GM10847 (cell line): ENCODE results near the gene GNA15.

Experiments
- POLR2A ChIP-seq: IDR thresholded peaks from 2 replicates; pipeline ENCODE4 v1.6.1; 2011; ENCODE audit not compliant: insufficient read length; ENCODE audit errors: extremely low read depth

GNA15 gene

DNA sequence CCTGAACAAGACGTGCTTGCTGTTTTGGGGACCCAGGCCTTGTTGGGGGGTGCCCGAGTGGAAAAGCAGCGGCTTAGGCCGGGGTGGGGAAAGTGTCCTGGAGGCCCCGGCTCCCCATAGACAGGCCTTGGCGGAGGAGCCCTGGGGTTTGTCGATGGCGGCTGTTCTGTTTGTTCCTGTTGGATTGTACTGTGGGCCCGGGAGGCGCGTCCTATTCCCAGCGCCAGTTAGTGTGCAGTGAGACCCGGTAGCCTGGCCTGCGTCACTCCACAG lies 61.0 kb downstream of the GNA15 start:
- TF ChIP-seq POLR2A = no peak

GRCh38 chr19:3198901-3199700 lies 63.3 kb downstream of the GNA15 start:
- no peak for TF ChIP-seq POLR2A

- TF ChIP-seq POLR2A = no peak
Observed at GRCh38 chr19:3201072-3201700, 65.4 kb downstream of the GNA15 start.

DNA sequence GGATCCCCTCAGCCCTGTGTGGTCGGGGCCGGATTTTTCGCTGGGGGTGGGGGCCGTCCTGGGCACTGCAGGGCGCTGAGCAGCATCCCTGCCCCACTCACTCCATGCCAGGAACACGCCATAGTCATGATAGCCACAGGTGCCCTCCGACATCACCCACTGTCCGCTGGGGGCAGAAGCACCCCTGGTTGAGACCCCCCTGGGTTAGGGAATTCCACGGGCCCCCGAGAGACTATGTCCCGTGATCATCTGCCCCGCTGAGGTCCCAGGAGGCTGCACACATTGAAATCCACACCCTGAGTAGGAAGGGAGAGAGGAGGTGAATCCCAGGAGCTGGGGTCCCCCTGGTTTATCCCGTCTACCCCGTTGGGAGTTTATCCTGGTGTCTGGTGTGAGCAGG lies 66.1 kb downstream of the GNA15 start:
- TF ChIP-seq POLR2A = no peak

DNA sequence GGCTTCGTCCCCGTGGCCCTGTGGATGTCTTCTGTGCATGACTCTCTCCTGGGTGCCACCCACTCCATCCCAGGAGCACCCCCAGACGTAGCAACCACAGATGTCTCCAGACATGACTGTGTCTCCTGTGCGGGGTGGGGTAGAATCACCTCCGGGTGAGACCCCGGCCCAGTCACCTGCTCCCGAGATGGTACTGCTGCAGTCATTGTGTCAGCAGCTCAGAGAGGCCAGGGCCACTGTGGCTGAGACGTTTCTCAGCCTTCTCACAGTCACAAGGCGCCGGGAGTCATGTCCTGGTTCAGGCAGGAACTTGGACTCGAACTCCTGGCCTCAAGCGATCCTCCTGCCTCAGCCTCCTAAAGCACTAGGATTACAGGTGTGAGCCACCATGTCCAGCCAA lies 66.5 kb downstream of the GNA15 start:
- TF ChIP-seq POLR2A = no peak

GRCh38 chr19:3203805-3204645 lies 68.2 kb downstream of the GNA15 start:
- TF ChIP-seq POLR2A = no peak

GRCh38 chr19:3204646-3205275 lies 68.9 kb downstream of the GNA15 start:
- TF ChIP-seq POLR2A = no peak

DNA sequence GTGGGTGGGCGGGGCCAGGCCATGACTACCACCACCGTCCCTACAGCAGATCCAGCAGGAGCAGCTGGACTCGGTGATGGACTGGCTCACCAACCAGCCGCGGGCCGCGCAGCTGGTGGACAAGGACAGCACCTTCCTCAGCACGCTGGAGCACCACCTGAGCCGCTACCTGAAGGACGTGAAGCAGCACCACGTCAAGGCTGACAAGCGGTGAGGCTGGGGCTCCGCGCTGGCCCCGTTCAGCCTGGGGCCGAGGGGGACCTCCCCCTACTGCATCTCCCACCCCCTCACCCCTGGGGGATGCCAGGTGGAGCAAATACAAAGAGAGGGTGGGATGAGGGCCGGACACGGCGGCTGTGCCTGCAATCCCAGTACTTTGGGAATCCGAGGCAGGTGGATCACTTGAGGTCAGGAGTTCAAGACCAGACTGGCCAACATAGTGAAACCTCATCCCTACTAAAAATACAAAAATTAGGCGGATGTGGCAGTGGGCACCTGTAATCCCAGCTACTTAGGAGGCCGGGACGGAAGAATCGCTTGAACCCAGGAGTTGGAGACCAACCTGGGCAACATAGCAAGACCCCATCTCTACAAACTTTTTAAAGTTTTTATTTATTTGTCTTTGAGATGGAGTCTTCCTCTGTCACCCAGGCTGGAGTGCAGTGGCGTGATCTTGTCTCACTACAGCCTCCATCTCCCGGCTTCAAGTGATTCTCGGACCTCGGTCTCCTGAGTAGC lies 70.6 kb downstream of the GNA15 start:
- no peak for TF ChIP-seq POLR2A

DNA sequence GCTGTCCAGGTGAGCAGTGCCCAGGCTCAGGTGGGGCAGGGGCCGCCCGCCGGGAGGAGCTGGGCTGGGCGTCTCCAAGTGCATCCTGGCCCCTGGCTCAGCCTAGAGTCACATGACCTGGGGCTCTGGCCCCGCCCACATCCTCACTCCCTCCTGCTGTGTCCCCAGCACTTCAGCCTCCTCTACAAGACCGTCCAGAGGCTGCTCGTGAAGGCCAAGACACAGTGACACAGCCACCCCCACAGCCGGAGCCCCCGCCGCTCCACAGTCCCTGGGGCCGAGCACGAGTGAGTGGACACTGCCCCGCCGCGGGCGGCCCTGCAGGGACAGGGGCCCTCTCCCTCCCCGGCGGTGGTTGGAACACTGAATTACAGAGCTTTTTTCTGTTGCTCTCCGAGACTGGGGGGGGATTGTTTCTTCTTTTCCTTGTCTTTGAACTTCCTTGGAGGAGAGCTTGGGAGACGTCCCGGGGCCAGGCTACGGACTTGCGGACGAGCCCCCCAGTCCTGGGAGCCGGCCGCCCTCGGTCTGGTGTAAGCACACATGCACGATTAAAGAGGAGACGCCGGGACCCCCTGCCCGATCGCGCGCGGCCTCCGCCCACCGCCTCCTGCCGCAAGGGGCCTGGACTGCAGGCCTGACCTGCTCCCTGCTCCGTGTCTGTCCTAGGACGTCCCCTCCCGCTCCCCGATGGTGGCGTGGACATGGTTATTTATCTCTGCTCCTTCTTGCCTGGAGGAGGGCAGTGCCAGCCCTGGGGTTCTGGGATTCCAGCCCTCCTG lies 71.8 kb downstream of the GNA15 start:
- no peak for TF ChIP-seq POLR2A

- no peak for TF ChIP-seq POLR2A
Observed at GRCh38 chr19:3208317-3209207, 72.7 kb downstream of the GNA15 start.

DNA sequence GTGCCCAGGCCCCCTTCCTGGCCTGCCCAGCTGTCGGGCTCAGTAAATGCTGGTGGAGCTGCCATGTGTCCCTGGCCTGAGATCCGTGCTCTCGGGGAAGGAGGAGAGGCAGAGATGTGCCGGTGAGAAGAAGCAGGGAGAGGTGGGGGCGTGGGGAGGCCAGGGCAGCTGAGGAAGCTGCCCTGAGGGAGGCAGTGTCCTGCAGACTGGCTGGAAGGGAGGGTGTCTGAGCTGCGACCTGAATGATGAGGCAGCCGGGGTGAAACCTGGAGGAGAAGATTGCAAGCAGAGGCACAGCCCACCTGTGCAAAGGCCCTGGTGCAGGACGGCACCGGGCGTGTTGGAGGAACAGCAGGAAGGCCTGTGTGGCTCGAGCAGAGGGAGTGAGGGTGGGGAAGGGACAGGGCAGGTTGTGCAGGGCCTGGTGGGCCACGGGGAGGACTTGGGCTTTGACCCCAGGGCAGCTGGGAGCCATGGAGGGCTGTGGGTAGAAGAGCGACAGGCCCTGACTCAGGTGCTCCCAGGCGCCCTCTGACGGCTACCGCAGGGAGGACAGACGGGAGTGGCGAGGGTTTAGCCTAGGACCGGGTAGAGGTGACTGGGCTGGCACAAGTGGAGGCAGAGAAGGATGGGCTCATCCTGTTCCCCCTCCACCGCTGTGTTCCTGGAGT lies 74.6 kb downstream of the GNA15 start:
- no peak for TF ChIP-seq POLR2A

GRCh38 chr19:3211191-3211590 lies 75.4 kb downstream of the GNA15 start:
- no peak for TF ChIP-seq POLR2A

DNA sequence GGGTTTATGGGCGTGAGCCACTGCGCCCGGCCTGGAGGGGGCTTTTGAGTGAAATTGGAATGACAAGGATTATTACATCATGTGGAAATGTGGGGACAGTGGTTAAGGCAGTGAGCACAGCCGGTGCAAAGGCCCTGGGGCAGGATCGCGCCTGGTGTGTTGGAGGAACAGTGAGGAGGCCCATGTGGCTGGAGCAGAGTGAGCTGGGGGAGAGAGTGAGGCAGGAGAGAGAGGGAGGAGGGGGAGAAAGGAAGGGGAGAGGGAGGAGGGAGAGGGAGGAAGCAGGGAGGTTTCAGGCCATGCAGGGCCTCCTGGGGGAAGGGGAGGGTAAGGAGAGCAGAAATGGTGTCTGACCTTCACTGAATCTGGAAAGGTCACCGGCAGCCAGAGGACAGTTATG lies 77.3 kb downstream of the GNA15 start:
- no peak for TF ChIP-seq POLR2A
